SK-N-SH (cell line): ENCODE data around the gene ARHGAP15. TPM values are rescaled to one million over a fixed set of nuclear protein-coding genes. Genes with fewer than 3 reads are reported as not detected.

ENCODE experiments used
- CTCF ChIA-PET: fragments of 300-600, 350-600 bp; formaldehyde crosslinking; extraction: SDS; loops from one replicate; lab custom pipeline; 2021; lab: Yijun Ruan, JAX
- POLR2A ChIA-PET: fragments of 350-600 bp; sonication (Branson Sonifier 250); formaldehyde crosslinking; extraction: SDS; loops from one replicate; lab custom pipeline; 2020; ENCODE audit warnings: antibody characterized with exemption, inconsistent platforms; lab: Yijun Ruan, JAX
- DNase-seq: peaks from one replicate; pipeline ENCODE4 v3.0.0; 2012
- H2AFZ ChIP-seq: fragments of 200-600 bp; sonication (generic); 2 replicates; pipeline ENCODE4 v1.8.1; 2016; ENCODE audit warnings: antibody characterized with exemption, mild to moderate bottlenecking, low read depth
- H3F3A ChIP-seq: fragments of 200-600 bp; sonication (generic); replicated peaks from 2 replicates; pipeline ENCODE3; 2016; ENCODE audit warnings: antibody characterized with exemption, mild to moderate bottlenecking; ENCODE audit not compliant: insufficient read depth
- H3K27ac ChIP-seq, 2 experiments: fragments of 200-500 bp in 1 of 2; fragments of 200-600 bp in 1 of 2; sonication (Bioruptor generic) in 1 of 2; sonication (generic), shearing (Covaris generic) in 1 of 2; 2 replicates each; pipeline versions ENCODE4 v1.5.1 to v1.6.1; 2014 to 2016; ENCODE audit warnings: low read depth in 2 of 2, inconsistent platforms in 1 of 2, low read length in 1 of 2, mild to moderate bottlenecking in 1 of 2, mixed read lengths in 1 of 2
- H3K27me3 ChIP-seq: fragments of 200-600 bp; sonication (generic), shearing (Covaris generic); 2 replicates; pipeline ENCODE4 v1.6.1; 2016; ENCODE audit warnings: mixed run types; ENCODE audit not compliant: insufficient read depth
- H3K36me3 ChIP-seq, 2 experiments: fragments of 200-500 bp in 1 of 2; fragments of 200-600 bp in 1 of 2; sonication (Bioruptor generic) in 1 of 2; sonication (generic) in 1 of 2; replicated peaks in 1 of 2; 2 replicates each; pipeline versions ENCODE3 to v1.5.1; 2014 to 2016; ENCODE audit warnings: low read length in 1 of 2, mild to moderate bottlenecking in 1 of 2; ENCODE audit not compliant: insufficient read depth in 2 of 2, control insufficient read depth in 1 of 2
- H3K4me1 ChIP-seq, 2 experiments: fragments of 200-500 bp in 1 of 2; fragments of 200-600 bp in 1 of 2; sonication (Bioruptor generic) in 1 of 2; sonication (generic), shearing (Covaris generic) in 1 of 2; 2 replicates each; pipeline versions ENCODE4 v1.5.1 to v1.6.1; 2014 to 2016; ENCODE audit warnings: low read depth in 1 of 2, low read length in 1 of 2, mixed run types in 1 of 2; ENCODE audit not compliant: insufficient read depth in 2 of 2, control insufficient read depth in 1 of 2
- H3K4me2 ChIP-seq: fragments of 200-600 bp; sonication (generic), shearing (Covaris generic); 2 replicates; pipeline ENCODE4 v1.6.1; 2017; ENCODE audit warnings: mixed run types
- H3K4me3 ChIP-seq, 2 experiments: fragments of 200-500 bp in 1 of 2; fragments of 200-600 bp in 1 of 2; sonication (Bioruptor generic) in 1 of 2; sonication (generic), shearing (Covaris generic) in 1 of 2; 2 replicates each; pipeline versions ENCODE4 v1.5.1 to v1.8.1; 2014 to 2016; ENCODE audit warnings: low read depth in 2 of 2, inconsistent platforms in 1 of 2, low read length in 1 of 2, mild to moderate bottlenecking in 1 of 2, mixed read lengths in 1 of 2, moderate library complexity in 1 of 2
- H3K79me2 ChIP-seq: fragments of 200-600 bp; sonication (generic); 2 replicates; pipeline ENCODE4 v1.8.1; 2017; ENCODE audit warnings: mild to moderate bottlenecking; ENCODE audit not compliant: insufficient read depth
- H3K9ac ChIP-seq: fragments of 200-600 bp; sonication (generic); 2 replicates; pipeline ENCODE4 v1.6.1; 2017; ENCODE audit warnings: mixed run types
- H3K9me2 ChIP-seq: fragments of 200-600 bp; sonication (generic); 2 replicates; pipeline ENCODE4 v1.6.1; 2017; ENCODE audit warnings: mixed run types
- H3K9me3 ChIP-seq: fragments of 200-600 bp; sonication (generic); 2 replicates; pipeline ENCODE4 v1.6.1; 2017; ENCODE audit warnings: mixed run types, mild to moderate bottlenecking, moderate library complexity
- H4K20me1 ChIP-seq: fragments of 200-600 bp; sonication (generic); 2 replicates; pipeline ENCODE4 v1.6.1; 2017; ENCODE audit warnings: mild to moderate bottlenecking, mixed run types; ENCODE audit not compliant: insufficient read depth
- ELF1 ChIP-seq: IDR thresholded peaks from 2 replicates; pipeline ENCODE4 v1.4.0; 2012
- FOSL2 ChIP-seq: IDR thresholded peaks from 2 replicates; pipeline ENCODE4 v1.4.0; 2012; ENCODE audit warnings: low read depth, mild to moderate bottlenecking, moderate library complexity, borderline replicate concordance
- FOXJ3 ChIP-seq: sonication (generic); formaldehyde crosslinking; IDR thresholded peaks from 2 replicates; pipeline ENCODE4 v1.5.1; 2020; ENCODE audit warnings: mild to moderate bottlenecking, missing genetic modification reagents
- IRF3 ChIP-seq: fragments of 150-350 bp; IDR thresholded peaks from 2 replicates; pipeline ENCODE4 v1.6.1; 2016; ENCODE audit warnings: mild to moderate bottlenecking, low read depth, low read length
- MAX ChIP-seq: IDR thresholded peaks from 2 replicates; pipeline ENCODE4 v1.4.0; 2012; ENCODE audit warnings: low read depth
- MEF2A ChIP-seq: IDR thresholded peaks from 2 replicates; pipeline ENCODE4 v1.4.0; 2012; ENCODE audit warnings: low read depth, borderline replicate concordance
- MXI1 ChIP-seq: IDR thresholded peaks from 2 replicates; pipeline ENCODE4 v1.6.1; 2012; ENCODE audit warnings: mild to moderate bottlenecking, low read depth, low read length, improper control_type of control experiment
- RAD21 ChIP-seq: IDR thresholded peaks from 2 replicates; pipeline ENCODE4 v1.6.1; 2012; ENCODE audit warnings: mild to moderate bottlenecking, low read length
- REST ChIP-seq: IDR thresholded peaks from 2 replicates; pipeline ENCODE4 v1.6.1; 2012; ENCODE audit warnings: mild to moderate bottlenecking, low read depth, low read length, moderate library complexity
- RFX5 ChIP-seq: IDR thresholded peaks from 2 replicates; pipeline ENCODE4 v1.6.1; 2012; ENCODE audit warnings: mild to moderate bottlenecking, improper control_type of control experiment, low read length
- RXRA ChIP-seq: IDR thresholded peaks from 2 replicates; pipeline ENCODE4 v1.4.0; 2012; ENCODE audit warnings: low read depth, mild to moderate bottlenecking, borderline replicate concordance
- SIN3A ChIP-seq: IDR thresholded peaks from 2 replicates; pipeline ENCODE4 v1.6.1; 2012; ENCODE audit warnings: low read depth, mild to moderate bottlenecking, low read length, moderate library complexity, borderline replicate concordance
- SMC3 ChIP-seq: IDR thresholded peaks from 2 replicates; pipeline ENCODE4 v1.6.1; 2012; ENCODE audit warnings: low read depth, low read length, improper control_type of control experiment
- TAF1 ChIP-seq: IDR thresholded peaks from 2 replicates; pipeline ENCODE4 v1.6.1; 2012; ENCODE audit warnings: low read depth, mild to moderate bottlenecking, low read length, moderate library complexity, borderline replicate concordance
- WGBS: methylation state at CpG from one replicate; pipeline ENCODE4 v1.1.6; 2017; ENCODE audit warnings: low lambda C conversion rate; 5-methylcytosine and 5-hydroxymethylcytosine counted together
- polyA plus RNA-seq, 3 experiments: library from polyadenylated mRNA; depleted of rRNA; stranded (reverse); fragments of >200 nt; gene quantifications; 2 replicates each; pipeline ENCODE4 v1.2.3, GENCODE V29; 2012
- TF ChIP-seq, protein P1 (sequence below): fragments of 200-600 bp; sonication (generic); IDR thresholded peaks from 2 replicates; pipeline ENCODE4 v1.6.1; 2017; ENCODE audit warnings: antibody characterized with exemption, mild to moderate bottlenecking, moderate library complexity
- TF ChIP-seq, protein P2 (sequence below): fragments of 150-350 bp; IDR thresholded peaks from 2 replicates; pipeline ENCODE4 v1.6.1; 2017; ENCODE audit warnings: antibody characterized with exemption, low read length, low read depth, borderline replicate concordance

ARHGAP15 gene
- polyA plus RNA-seq, 1 of the 3 experiments (the other 2 are of a cell fraction): not detected

GRCh38 chr2:143802871-143803650 lies 673.8 kb downstream of the ARHGAP15 start:
- 82% methylated on average over 5 of the region's 5 CpGs for WGBS
- no peaks in the 10 kb centered on the region for H3K79me2 ChIP-seq
- ChIA-PET POLR2A (no interaction called here), CTCF (interaction anchor here (0.6 kb wide), 1 partner anchor 46 kb away, joined by 3 read pairs; no protein-coding TSS in a partner anchor)
- no peaks in the 10 kb centered on the region for H4K20me1 ChIP-seq
- H3K27me3 ChIP-seq: no peaks in the 10 kb centered on the region
- H3K4me1 ChIP-seq: peaks cover 0 to 4% of the 10 kb centered on the region in 2 experiments; a peak in 1 of 4 replicates
- no peak overlapping the region for H3K27ac ChIP-seq
- H3K9me2 ChIP-seq: no peaks in the 10 kb centered on the region
- DNase-seq: no peak
- TF ChIP-seq FOXJ3 (no peak), MEF2A (no peak), MXI1 (no peak), IRF3 (no peak), MAX (no peak), TAF1 (no peak), RFX5 (no peak), SMC3 (no peak), SIN3A (no peak), RAD21 (no peak), FOSL2 (no peak)
- TF ChIP-seq, protein P1, sequence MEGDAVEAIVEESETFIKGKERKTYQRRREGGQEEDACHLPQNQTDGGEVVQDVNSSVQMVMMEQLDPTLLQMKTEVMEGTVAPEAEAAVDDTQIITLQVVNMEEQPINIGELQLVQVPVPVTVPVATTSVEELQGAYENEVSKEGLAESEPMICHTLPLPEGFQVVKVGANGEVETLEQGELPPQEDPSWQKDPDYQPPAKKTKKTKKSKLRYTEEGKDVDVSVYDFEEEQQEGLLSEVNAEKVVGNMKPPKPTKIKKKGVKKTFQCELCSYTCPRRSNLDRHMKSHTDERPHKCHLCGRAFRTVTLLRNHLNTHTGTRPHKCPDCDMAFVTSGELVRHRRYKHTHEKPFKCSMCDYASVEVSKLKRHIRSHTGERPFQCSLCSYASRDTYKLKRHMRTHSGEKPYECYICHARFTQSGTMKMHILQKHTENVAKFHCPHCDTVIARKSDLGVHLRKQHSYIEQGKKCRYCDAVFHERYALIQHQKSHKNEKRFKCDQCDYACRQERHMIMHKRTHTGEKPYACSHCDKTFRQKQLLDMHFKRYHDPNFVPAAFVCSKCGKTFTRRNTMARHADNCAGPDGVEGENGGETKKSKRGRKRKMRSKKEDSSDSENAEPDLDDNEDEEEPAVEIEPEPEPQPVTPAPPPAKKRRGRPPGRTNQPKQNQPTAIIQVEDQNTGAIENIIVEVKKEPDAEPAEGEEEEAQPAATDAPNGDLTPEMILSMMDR: no peak
- H2AFZ ChIP-seq: 0 out of 2 replicates have a peak overlapping the region, but pooled peaks have one; percentile 33
- no peaks in the 10 kb centered on the region for H3K9me3 ChIP-seq
- no peaks in the 10 kb centered on the region for H3K36me3 ChIP-seq
- H3K9ac ChIP-seq: no peak overlapping the region
- H3K4me2 ChIP-seq: no peak overlapping the region
- no peaks in the 10 kb centered on the region for H3F3A ChIP-seq
- no peak overlapping the region for H3K4me3 ChIP-seq

- no peaks in the 10 kb centered on the region for H3K9me3 ChIP-seq
- H3K36me3 ChIP-seq: no peaks in the 10 kb centered on the region
- CTCF ChIA-PET: no interaction called here
- H3K79me2 ChIP-seq: no peaks in the 10 kb centered on the region
- no peaks in the 10 kb centered on the region for H4K20me1 ChIP-seq
- no peaks in the 10 kb centered on the region for H3K27me3 ChIP-seq
- no peak overlapping the region for H3K4me2 ChIP-seq
- WGBS: 50% methylated on average over 3 of the region's 3 CpGs
- H3K4me1 ChIP-seq: peaks cover 0 to 4% of the 10 kb centered on the region in 2 experiments; a peak in 1 of 4 replicates
- H2AFZ ChIP-seq: no peak overlapping the region
- H3K9me2 ChIP-seq: no peaks in the 10 kb centered on the region
- H3F3A ChIP-seq: no peaks in the 10 kb centered on the region
- no peak for DNase-seq
- no peak overlapping the region for H3K27ac ChIP-seq
- no peak overlapping the region for H3K4me3 ChIP-seq
- POLR2A ChIA-PET: no interaction called here
- H3K9ac ChIP-seq: no peak overlapping the region
- no peak for TF ChIP-seq REST
- TF ChIP-seq FOXJ3: no peak
- TF ChIP-seq ELF1: no peak
- no peak for TF ChIP-seq RXRA
- TF ChIP-seq, protein P2, sequence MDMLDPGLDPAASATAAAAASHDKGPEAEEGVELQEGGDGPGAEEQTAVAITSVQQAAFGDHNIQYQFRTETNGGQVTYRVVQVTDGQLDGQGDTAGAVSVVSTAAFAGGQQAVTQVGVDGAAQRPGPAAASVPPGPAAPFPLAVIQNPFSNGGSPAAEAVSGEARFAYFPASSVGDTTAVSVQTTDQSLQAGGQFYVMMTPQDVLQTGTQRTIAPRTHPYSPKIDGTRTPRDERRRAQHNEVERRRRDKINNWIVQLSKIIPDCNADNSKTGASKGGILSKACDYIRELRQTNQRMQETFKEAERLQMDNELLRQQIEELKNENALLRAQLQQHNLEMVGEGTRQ: no peak
- TF ChIP-seq, protein P1: no peak
These were observed 674.7 kb downstream of the ARHGAP15 start for GRCh38 chr2:143803936-143804335.
